ENCODE results near the gene ZNF133.
"Not testable (repeated sequence)": the region's sequence is repeated elsewhere in the genome, so short reads cannot be mapped to it uniquely, and the experiment has no call there.

ZNF133 gene

GRCh38 chr20:18284805-18285533 lies 3.4 kb upstream of the ZNF133 start:
- DNase-seq (ENCODE audit: low read depth in 2 of 2, low spot score in 1 of 2), result no peak

GRCh38 chr20:18287546-18287914 lies 797 bp upstream of the ZNF133 start:
- DNase-seq (ENCODE audit: low read depth in 2 of 2, low spot score in 1 of 2), result no peak

GRCh38 chr20:18288749-18289267 lies 481 bp downstream of the ZNF133 start:
- DNase-seq (ENCODE audit: low read depth in 2 of 2, low spot score in 1 of 2), result no peak

- DNase-seq (ENCODE audit: low read depth in 2 of 2, low spot score in 1 of 2), result no peak
Observed at GRCh38 chr20:18289306-18289705, 979 bp downstream of the ZNF133 start.

- DNase-seq (ENCODE audit: low read depth in 2 of 2, low spot score in 1 of 2), result no peak
Observed at GRCh38 chr20:18299364-18299763, 11.0 kb downstream of the ZNF133 start.

- no peak for DNase-seq (ENCODE audit: low read depth in 2 of 2, low spot score in 1 of 2)
Observed at GRCh38 chr20:18304618-18305017, 16.3 kb downstream of the ZNF133 start.

GRCh38 chr20:18307301-18307700 lies 19.0 kb downstream of the ZNF133 start:
- DNase-seq (ENCODE audit: low read depth in 2 of 2, low spot score in 1 of 2), result no peak

- DNase-seq (ENCODE audit: low read depth in 2 of 2, low spot score in 1 of 2), result no peak
Observed at GRCh38 chr20:18310051-18310450, 21.7 kb downstream of the ZNF133 start.

- DNase-seq (ENCODE audit: low read depth in 2 of 2, low spot score in 1 of 2), result no peak
Observed at GRCh38 chr20:18310592-18310991, 22.3 kb downstream of the ZNF133 start.

- no peak for DNase-seq (ENCODE audit: low read depth in 2 of 2, low spot score in 1 of 2)
Observed at GRCh38 chr20:18312723-18313122, 24.4 kb downstream of the ZNF133 start.

GRCh38 chr20:18313411-18313810 lies 25.1 kb downstream of the ZNF133 start:
- no peak for DNase-seq (ENCODE audit: low read depth in 2 of 2, low spot score in 1 of 2)

GRCh38 chr20:18314786-18315406 lies 26.6 kb downstream of the ZNF133 start:
- DNase-seq (ENCODE audit: low read depth in 2 of 2, low spot score in 1 of 2), result no peak

- no peak for DNase-seq (ENCODE audit: low read depth in 2 of 2, low spot score in 1 of 2)
Observed at GRCh38 chr20:18316166-18316565, 27.8 kb downstream of the ZNF133 start.

- DNase-seq (ENCODE audit: low read depth in 2 of 2, low spot score in 1 of 2), result no peak
Observed at GRCh38 chr20:18321316-18321715, 33.0 kb downstream of the ZNF133 start.

GRCh38 chr20:18321976-18322950 lies 33.9 kb downstream of the ZNF133 start:
- DNase-seq (ENCODE audit: low read depth in 2 of 2, low spot score in 1 of 2), result no peak

- DNase-seq (ENCODE audit: low read depth in 2 of 2, low spot score in 1 of 2), result no peak
Observed at GRCh38 chr20:18323705-18324104, 35.4 kb downstream of the ZNF133 start.

- DNase-seq (ENCODE audit: low read depth in 2 of 2, low spot score in 1 of 2), result no peak
Observed at GRCh38 chr20:18324596-18325089, 36.3 kb downstream of the ZNF133 start.

GRCh38 chr20:18326990-18327389 lies 38.7 kb downstream of the ZNF133 start:
- DNase-seq (ENCODE audit: low read depth in 2 of 2, low spot score in 1 of 2), result no peak

GRCh38 chr20:18331694-18332093 lies 43.4 kb downstream of the ZNF133 start:
- DNase-seq (ENCODE audit: low read depth in 2 of 2, low spot score in 1 of 2), result no peak

GRCh38 chr20:18349749-18350148 lies 61.4 kb downstream of the ZNF133 start:
- not testable (repeated sequence) for DNase-seq (ENCODE audit: low read depth in 2 of 2, low spot score in 1 of 2)

GRCh38 chr20:18359854-18360253 lies 71.5 kb downstream of the ZNF133 start:
- DNase-seq (ENCODE audit: low read depth in 2 of 2, low spot score in 1 of 2), result no peak
